AG08395 (cell line): ENCODE measurements around the gene ALOX15.
"Not testable (repeated sequence)": the region's sequence is repeated elsewhere in the genome, so short reads cannot be mapped to it uniquely, and the experiment has no call there.

ENCODE experiments used
- DNase-seq: peaks from one replicate; pipeline ENCODE4 v3.0.0; 2012; ENCODE audit warnings: mixed read lengths, low spot score

The ALOX15 gene

DNA sequence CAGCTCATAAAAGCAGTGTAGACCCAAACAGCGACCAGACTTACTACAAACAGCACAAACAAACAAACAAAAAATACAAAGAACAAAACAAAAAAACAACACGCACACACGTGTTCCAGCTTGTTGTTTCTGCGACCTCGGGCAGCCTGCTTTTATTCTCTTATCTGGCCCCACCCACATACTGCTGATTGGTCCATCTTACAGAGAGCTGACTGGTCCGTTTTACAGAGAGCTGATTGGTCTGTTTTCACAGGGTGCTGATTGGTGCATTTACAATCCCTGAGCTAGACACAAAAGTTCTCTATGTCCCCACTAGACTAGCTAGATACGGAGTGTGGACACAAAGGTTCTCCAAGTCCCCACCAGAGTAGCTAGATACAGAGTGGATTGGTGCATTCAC, 14.5 kb upstream of the ALOX15 start:
- DNase-seq, result not testable (repeated sequence)

DNA sequence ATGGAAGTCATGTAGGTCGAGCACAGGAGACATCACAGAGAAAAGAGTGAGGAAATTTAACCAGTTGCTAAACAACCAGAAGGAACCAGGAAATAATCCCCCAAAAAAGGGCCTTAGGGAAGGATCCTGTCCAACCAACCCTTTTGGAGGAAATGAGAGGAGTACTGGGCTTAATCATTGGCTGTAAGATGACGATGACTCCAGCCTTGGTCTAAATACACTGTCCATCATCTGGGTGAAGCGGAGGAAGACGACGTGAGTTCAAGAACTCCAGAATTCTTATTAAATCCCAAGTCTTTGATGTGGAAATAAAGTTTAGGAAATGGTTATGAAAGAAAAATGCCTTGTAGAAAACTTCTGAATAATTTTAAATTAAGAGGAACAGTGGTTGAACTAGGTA, 11.5 kb upstream of the ALOX15 start:
- DNase-seq, result no peak

DNA sequence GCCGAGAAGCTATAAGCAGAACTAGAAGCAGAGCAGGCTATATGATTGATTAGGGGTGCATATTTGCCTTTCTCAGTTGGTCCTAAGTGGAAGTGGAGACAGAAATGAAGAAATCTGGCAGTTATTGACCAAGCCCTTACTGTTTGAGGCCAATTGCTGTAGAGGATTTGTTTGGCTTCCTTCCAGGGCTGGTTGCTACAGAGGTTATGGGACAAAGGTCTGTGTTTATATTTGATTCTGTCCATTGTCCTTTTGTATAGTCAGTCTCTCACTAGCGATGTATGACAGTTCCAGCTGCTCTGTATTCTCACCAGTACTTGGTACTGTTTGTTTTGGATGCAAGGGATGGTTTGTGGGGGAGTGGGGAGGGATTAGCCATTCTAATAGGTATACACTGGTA, 7.3 kb upstream of the ALOX15 start:
- no peak for DNase-seq

DNA sequence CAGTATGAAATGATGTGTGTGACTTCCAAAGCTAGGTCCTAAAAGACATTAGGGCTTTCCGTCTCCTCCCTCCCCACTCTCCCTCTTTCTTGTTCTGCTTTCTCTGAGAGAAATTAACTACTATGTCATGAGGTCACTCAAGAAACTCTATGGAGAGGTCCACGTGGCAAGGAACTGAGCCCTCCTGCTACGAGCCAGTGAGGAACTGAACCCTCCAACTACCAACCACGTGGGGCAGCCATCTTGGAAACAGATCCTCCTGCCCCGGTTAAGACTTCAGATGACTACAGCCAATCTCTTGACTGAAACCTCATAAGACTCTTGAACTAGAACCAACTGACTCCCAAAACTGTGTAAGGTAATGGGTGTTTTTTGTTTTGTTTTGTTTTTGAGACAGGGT, 4.2 kb upstream of the ALOX15 start:
- no peak for DNase-seq

DNA sequence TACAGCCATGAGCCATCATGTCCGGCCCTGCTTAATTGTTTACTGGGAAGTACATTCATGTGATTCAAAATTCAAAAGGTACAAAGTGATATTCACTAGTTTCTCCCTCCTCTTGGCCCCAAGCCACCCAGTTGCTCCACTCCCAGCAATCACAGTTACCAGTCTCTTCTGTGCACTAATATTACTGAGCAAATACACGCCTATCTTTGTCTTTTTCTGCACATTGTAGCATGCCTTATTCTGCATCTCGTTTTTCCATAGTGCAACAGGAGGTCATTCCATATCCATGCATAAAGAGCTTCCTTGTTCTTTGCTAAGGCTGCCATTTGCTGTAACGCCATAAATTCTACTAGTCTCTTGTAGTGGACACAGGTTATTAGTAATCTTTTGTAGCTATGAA, 2.2 kb upstream of the ALOX15 start:
- DNase-seq, result no peak

DNA sequence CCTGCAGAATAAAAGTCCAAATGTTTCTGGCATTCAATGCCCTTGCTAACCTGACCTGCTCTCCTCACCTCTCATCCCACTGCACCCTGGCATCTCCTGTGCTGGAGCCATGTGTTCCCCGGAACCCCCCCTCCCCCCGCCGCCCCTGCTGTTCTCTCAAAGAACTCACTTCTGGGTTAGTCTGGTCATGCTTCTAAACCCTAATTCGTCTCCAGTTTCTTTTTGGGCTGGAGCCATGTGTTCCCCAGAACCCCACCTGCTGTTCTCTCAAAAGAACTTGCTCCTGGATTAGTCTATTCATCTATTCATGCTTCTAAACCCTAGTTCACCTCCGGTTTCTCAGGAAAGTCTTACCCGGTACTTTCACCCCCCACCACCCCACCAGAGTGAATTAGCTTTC, 808 bp upstream of the ALOX15 start:
- DNase-seq, result no peak

DNA sequence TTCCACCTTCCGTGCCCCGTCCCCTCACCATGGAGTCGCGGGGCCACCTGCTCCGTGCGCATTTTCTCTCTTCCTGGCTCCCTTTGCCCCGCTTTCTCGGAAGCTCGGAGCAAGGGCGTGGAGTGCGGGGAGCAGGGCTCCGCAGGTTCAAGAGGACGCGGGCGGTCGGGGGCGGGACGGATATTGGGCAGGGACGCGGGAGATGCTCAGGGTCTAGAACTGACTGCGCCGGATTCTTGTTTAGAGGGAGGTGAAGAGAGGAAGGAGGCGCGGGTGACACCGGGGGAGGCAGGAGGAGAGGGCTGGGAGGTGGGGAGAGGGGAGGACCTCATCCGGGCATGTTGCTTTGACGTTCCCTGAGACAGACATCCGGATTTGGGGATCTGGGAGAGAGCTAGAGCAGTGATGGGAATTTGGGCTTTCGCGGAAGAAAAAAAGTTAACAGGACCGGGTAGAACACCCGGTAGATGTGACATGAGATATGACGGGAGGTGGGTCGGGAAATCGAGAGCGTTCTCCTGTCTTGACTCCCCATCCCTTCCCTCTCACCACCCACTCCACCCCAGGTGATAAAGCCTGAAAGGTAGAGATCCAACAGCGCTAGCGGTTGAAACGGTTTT, 799 bp downstream of the ALOX15 start:
- not testable (repeated sequence) for DNase-seq

DNA sequence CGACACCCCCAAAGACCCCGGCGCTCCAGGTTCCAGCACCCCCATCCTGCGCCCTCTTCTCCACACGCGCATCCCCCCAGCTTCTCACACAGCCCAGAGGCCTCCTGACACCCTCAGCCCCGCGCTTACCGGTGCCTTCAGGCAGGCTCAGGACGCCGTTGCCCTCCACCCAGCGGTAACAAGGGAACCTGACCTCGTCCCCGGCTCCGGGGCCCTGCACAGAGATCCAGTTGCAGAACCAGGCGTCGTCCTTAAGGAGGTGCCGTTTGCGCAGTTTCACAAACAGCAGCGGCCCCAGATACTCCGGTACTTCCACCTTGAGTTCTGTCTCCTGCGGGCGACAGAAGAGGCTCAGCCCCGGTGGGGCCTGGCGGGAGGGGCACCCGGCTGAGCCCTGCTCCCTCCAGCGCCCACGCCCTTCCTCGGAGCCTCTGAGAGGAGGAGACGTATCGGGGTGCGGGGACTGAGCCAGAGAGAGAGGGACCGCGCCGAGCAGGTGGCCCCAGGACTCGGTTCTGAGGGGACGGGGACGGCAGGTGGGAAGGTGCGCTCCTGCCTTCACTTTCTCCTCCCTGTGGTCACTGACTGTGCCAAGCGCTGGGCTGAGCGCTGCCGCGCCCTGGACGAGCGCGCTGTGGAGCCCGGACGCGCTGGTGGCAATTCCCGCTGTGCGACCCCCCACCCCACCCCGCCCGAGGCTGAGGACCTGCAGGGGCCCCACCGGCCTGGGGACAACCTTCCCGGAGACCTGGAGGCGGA, 2.0 kb downstream of the ALOX15 start:
- DNase-seq, result not testable (repeated sequence)

DNA sequence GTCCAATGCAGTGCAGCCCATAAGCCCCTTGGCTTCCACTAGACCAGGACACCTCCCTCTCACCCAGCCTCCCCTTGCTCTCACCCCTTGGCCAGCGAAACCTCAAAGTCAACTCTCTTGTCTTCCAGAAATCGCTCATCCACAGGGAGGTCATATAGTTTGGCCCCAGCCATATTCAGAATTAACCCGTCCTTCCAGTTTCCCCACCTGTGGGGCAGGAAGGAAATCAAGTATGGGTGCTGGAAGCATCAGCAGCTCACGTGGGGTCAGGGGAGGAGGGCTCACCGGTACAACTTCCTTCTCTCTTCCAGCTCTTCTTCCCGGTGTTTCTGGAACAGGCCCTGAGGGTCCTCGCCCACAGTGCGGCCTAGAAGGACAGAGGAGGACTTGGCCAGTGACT, 2.7 kb downstream of the ALOX15 start:
- not testable (repeated sequence) for DNase-seq

DNA sequence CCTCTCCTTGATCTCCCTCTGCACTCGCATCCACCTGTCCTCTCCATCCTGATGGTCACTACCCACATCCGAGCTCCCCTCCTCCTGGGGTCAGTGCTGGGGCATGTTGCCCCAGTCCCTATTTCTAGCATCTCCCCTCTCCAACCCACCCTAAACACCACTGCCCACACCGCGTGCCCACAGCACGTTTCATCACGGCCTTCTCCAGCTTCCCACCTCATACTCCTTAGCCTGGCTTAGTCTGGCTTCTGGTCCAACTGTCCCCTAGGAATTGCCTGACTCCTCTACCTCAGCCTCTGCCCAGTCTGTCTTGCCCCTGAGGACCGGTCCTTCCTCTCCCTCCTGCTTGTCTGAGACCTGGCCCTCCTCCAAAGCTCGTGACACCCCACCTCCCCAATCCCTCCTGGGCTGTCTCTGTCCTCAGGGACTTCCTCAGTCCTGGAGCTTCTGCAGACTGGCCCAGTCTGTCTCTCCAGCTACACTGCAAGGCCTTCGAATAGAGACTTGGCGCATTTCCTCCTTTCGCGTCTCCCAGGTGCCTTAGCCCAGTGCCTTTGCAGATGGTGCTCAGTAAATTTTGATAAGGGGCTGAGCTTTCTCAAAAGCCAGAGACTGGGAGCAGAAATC, 4.9 kb downstream of the ALOX15 start:
- DNase-seq, result no peak

DNA sequence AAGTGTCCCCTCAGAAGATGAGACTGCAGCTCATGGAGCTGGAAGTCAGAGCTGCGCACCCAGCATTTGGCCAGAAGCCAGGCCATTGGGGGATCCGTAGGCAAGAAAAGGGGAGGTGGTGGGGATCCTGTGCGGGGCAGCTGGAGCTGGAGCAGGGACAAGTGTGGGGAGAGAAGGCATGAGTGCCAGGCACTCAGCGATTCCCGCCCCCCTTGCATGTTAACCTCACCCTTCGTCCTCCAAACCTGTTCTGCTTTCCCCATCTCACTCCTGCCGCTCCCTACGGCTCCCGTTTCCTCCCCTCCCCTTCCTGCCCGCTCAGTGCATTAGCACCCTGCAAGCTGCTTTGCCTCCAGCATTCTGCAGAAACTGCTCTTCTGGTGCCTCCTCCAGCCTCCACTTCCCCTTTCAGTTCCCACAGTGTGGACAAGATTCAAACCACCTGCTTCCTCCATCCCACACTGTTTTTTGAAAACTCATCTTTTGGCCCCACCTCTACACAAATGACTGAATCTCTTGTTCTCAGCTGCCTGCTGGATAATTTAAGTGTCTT, 5.6 kb downstream of the ALOX15 start:
- no peak for DNase-seq

DNA sequence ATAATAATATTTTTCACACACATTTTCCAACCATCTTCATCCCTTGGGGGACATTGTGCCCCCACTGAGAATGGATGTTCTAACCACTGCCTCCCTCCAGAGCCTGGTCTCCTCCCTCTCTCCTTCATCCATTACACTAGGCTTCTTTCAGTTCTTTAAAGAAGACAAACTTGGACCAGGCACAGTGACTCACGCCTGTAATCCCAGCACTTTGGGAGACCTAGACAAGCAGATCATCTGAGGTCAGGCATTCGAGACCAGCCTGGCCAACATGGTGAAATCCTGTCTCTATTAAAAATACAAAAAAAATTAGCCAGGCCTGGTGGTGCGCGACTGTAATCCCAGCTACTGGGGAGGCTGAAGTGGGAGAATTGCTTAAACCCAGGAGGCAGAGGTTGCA, 6.5 kb downstream of the ALOX15 start:
- no peak for DNase-seq

DNA sequence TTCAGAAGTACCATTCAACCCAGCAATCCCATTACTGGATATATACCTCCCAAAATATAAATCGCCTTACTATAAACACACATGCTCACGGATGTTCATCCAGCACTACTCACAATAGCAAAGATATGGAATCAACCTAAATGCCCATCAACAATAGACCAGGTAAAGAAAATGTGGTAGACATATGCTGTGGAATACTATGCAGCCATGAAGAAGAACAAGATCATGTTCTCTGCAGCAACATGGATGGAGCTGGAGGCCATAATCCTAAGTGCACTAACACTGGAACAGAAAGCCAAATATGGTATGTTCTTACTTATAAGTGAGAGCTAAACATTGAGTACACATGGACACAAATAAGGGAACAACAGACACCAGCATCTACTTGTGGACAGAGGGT, 7.8 kb downstream of the ALOX15 start:
- no peak for DNase-seq

DNA sequence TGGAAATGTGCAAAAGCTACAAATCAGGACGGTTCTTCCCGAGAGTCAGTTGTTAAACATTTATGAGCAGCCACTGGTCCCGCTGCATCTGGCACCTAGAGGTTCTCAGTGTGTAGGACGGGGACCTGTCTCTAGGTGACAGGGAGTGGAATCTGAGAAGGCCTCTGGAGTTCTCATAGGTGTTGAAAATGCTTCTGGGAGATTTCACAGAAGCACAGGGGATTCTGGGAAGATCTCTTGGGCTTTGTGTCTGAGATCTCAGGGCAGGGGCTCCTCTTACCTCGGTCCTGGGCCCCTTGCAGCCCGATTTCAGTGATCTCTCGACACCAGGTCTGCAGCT, 8.9 kb downstream of the ALOX15 start:
- no peak for DNase-seq

DNA sequence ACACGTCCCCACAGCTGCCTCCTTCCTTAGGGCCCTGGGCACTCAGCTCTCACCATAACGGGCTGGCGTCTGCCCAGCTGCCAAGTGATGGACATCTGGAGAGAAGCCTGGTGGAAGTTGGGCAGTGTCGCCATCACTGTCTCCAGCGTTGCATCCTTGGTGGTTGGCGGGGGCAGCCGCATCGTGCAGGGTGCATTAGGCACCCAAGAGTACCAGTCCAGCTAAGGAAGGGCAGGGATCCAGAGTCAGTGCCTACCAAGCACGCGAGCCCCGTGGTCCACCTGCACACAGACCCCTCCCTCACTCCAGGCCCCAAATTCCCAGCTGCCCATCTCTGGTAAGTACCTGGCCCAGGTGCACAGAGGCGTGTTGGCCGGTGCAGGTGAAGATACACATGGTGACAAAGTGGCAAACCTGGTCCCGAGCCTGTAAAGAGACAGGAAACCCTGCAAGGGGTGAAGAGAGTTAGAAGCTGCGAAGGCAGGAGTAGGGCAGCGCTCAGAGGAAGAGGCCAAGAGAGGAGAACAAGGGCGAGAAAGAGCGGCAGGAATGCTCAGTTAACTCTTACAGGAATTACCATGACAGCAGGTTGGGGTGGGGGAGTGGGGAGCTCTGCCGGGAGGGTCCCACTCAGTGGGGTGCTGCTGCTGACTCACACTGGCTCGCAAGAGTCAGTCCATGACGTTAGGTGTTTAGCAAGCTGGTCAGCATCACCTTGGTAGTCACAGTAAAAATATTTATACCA, 9.5 kb downstream of the ALOX15 start:
- DNase-seq, result no peak

DNA sequence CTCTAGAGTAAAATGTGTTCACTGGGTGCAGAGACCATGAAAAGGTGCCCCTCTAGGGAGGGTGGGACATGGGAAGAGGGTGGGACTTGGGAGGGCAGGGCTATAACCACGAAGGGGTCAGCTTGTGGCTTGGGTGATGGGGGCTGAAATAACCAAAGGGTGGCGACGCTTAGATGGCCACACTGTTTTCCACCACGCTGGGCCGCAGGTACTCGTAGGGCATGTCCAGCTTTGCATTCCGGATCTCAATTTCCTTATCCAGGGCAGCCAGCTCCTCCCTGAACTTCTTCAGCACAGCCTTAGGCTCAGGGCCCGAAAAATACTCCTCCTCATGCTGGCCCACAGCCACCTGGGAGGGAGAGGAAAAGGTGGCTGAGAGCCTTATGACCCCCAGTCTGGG, 10.0 kb downstream of the ALOX15 start:
- no peak for DNase-seq

DNA sequence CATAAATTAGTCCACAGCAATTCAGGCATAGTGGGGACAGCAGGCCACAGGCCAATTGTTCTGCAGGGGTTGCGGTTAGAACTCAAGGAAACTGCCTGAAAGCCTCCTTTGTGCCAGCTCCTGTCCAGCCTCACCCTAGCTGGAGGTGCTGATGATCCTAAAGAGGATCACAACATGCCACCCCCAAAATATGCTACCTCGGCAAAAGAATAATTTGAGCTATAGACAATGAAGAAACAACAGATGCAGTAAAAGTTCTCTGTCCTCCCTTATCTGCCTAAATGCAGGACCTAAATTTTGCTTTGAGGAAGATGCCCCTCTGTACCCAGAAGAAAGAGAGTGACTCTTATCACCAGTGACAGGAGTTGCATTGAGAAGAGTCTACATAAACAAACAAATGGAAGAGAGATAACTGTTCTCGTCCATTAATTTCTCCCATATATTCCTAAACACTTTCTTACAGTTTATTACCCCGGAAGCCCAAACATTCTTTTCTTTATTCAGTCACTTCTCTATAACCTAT, 14.7 kb downstream of the ALOX15 start:
- DNase-seq, result no peak

DNA sequence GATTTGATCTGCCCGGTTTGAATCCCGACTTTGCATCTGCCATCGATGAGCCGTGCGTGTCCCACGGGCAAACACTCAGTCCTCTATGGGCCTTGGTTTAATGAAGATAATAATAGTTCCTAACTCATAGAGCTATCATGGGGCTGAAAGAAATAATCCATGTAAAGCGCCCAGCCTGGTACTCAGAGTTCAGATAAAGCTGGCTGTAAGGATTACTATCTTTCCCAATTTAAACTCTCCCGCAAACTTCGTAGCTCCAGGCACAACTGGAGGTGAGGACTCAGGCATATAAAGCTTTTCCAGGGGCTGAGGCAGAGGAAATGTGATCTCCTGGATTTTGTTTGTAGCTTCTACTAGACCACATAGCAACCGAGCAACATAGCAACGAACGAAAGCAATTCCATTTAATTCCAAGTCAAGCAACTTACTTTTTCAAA, 16.3 kb downstream of the ALOX15 start:
- no peak for DNase-seq

DNA sequence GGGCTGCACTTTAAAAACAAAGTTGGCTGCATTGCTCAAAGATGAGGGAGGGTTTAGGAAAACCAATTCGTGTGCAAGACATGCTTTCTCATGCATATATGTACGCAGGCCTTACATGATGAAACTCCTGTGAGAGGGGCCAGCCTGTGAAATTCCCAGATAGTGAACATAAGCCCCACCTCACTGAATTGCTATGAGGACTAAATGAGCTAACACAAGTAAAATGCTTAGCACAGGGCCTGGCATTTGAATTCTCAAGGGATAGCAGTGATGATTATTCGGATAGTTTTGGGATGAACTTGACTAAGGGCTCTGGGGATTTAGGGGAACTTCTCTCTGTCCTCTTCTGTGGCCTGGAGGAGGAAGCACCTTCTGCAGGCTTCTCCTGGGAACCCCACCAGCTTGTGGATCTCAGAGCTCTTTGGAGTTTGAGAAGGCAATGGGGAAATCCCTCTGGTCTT, 17.0 kb downstream of the ALOX15 start:
- DNase-seq, result not testable (repeated sequence)

DNA sequence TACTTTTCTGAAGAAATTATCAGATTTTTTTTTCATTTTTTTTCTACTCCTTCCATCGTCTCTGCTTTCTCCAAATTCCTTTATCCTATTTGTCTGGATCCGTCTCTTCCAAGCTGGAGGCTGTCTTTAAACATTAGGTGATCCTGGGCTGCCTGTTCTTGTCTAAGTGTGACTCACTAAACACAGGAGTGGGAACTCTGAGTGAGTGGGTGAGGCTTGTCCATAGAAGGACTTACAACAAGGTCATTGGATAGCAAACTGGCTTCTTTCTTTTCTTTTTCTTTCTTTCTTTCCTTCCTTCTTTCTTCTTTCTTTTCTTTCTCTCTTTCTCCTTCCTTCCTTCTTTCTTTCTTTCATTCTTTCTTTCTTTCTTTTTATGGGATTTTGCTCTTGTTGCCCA, 18.2 kb downstream of the ALOX15 start:
- no peak for DNase-seq

DNA sequence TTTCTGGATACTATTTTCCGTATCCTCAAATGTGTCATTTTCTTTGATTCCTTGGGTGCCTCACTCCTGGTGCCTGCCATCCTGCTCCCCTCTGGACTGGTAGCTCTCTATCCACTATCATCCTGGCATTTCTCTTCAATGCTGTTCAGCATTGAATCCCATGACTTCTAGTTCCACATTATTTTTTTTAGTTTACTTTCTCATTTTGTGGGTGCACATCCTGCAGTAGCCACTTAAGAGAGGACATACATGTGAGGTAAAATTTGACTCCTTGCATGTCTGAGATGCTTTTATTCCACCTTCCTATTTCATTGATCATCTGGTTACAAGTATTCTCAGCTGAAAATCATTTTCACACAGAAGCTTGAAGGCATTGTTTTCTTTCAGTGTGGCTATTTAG, 19.1 kb downstream of the ALOX15 start:
- DNase-seq, result no peak

DNA sequence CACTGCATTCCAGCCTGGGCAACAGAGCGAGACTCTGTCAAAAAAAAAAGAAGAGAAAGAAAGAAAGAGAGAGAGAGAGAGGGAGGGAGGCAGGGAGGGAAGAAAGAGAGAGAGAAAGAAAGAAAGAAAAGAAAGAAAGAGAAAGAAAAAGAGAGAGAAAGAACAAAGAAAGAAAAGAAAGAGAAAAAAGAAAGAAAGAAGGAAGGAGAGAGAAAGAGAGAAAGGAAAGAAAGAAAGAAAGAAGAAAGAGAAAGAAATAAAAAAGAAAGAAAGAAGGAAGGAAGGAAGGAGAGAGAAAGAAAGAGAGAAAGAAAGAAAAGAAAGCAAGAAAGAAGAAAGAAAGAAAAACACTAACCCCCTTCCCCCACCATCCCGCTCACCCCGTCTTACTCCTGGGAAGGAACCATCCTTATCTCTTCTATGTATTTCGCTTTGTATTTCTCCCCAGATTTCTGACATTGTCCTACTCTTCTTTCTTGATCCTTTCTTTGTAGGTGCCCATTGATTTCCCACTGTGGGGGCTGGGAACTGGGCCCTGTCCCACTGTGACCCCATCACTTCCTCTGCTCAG, 20.9 kb downstream of the ALOX15 start:
- no peak for DNase-seq
